Right renal cortex interstitium (tissue), 3 donors: ENCODE data around the gene TRPV6. TPM values are rescaled to one million over a fixed set of nuclear protein-coding genes. Genes with fewer than 3 reads are reported as not detected.

Source experiments
- polyA plus RNA-seq, 3 donors: library from polyadenylated mRNA; unstranded; fragments of 120-200 nt; gene quantifications; one replicate each; pipeline ENCODE4 v1.2.1, GENCODE V29; 2013; ENCODE audit not compliant: insufficient read length in 3 of 3

TRPV6 gene
- polyA plus RNA-seq, 3 donors: 10.3 to 11.4 (median 10.4) TPM

Other genes with a start within 250 kb of the TRPV6 start
- gene PRSS1, start 136.3 kb downstream of the TRPV6 start, polyA plus RNA-seq: under 1 TPM in 1 of 3 donors, not detected in 2; 0.12 TPM
- gene PRSS2, start 114.8 kb downstream of the TRPV6 start, polyA plus RNA-seq: not detected
- 10 to 100 TPM; 16.6 to 21.0 (median 19.1) TPM for gene EPHB6, start 30.7 kb downstream of the TRPV6 start, polyA plus RNA-seq
- gene TRPV5, start 48.0 kb upstream of the TRPV6 start, polyA plus RNA-seq: under 1 TPM; 0.76 to 0.87 (median 0.83) TPM
- under 1 TPM; 0.33 to 0.43 (median 0.35) TPM for gene LLCFC1, start 53.7 kb upstream of the TRPV6 start, polyA plus RNA-seq
- 1 to 10 TPM; 1.3 to 2.0 (median 1.8) TPM for gene KEL, start 76.6 kb upstream of the TRPV6 start, polyA plus RNA-seq
- gene OR9A2, start 141.4 kb upstream of the TRPV6 start, polyA plus RNA-seq: not detected
- gene OR6V1, start 166.6 kb upstream of the TRPV6 start, polyA plus RNA-seq: not detected
- gene PIP, start 246.3 kb upstream of the TRPV6 start, polyA plus RNA-seq: not detected